ENCODE results near the gene NOC2L.

NOC2L gene

DNA sequence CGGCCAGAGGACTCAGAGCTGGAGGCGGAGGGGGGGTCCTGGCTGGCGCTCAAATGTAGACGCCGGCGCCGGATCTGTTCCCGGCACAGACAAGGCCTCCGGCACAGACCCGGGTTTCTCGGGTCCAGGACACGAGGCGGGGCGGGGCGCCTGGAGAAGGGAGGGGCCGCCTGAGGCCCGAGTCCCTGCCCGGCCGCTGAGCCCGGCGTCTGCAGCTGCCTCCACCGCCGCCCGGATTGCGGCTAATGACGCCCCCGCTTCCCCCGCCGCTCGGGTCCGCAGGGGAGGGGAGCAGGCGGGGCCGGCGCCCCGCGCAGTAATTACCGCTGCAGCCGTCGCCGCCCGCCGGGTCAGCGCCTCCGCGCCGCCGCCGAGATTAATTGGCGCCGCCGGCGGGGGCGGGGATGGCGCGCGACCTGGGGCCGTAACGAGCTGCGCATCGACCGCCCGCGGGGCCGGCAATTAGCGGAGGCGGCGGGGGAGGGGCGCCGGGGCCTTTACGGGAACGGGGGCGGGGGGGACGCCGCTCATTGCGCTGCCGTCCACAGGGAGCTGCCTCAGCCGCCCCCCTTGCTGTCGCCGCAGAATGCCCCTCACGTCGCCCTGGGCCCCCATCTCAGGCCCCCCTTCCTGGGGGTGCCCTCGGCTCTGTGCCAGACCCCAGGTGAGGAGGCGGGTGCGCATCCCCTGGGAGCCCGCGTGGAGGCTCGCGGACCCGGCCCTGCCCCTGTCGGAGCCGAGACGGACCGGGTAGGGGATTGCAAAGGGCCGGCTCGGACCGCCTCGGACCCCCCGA lies 17.3 kb downstream of the NOC2L start:
- H4K20me1 ChIP-seq (ENCODE audit: insufficient read depth): no peaks in the 10 kb centered on the region; the same call in 1 of the 2 replicates
- H3K27me3 ChIP-seq (ENCODE audit: insufficient read depth, low read depth): peaks cover 51% of the 10 kb centered on the region
- H3K4me2 ChIP-seq: peak overlapping the region; percentile 91
- H3K9ac ChIP-seq: peak overlapping the region; percentile 29; the same call in 1 of the 2 replicates
- no peak for TF ChIP-seq CTCF (conservative IDR thresholded peaks at IDR 0.05; ENCODE audit: low read depth, low read length)
- peaks cover 74% of the 10 kb centered on the region for H3K4me1 ChIP-seq (ENCODE audit: low read depth, poor library complexity, severe bottlenecking)
- H3K36me3 ChIP-seq (ENCODE audit: insufficient read depth): no peaks in the 10 kb centered on the region
- H2AFZ ChIP-seq (ENCODE audit: low read depth): peak overlapping the region; percentile 48
- peak overlapping the region; percentile 78 for H3K4me3 ChIP-seq (IDR thresholded peaks at IDR 0.05; ENCODE audit: insufficient read depth, low read depth, low read length)
- no peak overlapping the region for H3K27ac ChIP-seq
- no peaks in the 10 kb centered on the region for H3K79me2 ChIP-seq (ENCODE audit: insufficient read depth, low read depth)

- Histone ChIP-seq H3K27ac (no peak overlapping the region), H3K4me1 (ENCODE audit: low read depth, poor library complexity, severe bottlenecking) (peaks cover 67% of the 10 kb centered on the region), H3K4me3 (IDR thresholded peaks at IDR 0.05; ENCODE audit: insufficient read depth, low read depth, low read length) (peak overlapping the region; percentile 78), H3K79me2 (ENCODE audit: insufficient read depth, low read depth) (no peaks in the 10 kb centered on the region), H3K36me3 (ENCODE audit: insufficient read depth) (no peaks in the 10 kb centered on the region), H2AFZ (ENCODE audit: low read depth) (peak overlapping the region; percentile 48), H3K4me2 (peak overlapping the region; percentile 91), H3K27me3 (ENCODE audit: insufficient read depth, low read depth) (peaks cover 58% of the 10 kb centered on the region), H3K9ac (peak overlapping the region; percentile 29; the same call in 1 of the 2 replicates), H4K20me1 (ENCODE audit: insufficient read depth) (no peaks in the 10 kb centered on the region; the same call in 1 of the 2 replicates)
- no peak for TF ChIP-seq CTCF (conservative IDR thresholded peaks at IDR 0.05; ENCODE audit: low read depth, low read length)
These were observed 18.0 kb downstream of the NOC2L start for GRCh38 chr1:941015-941587.

- Histone ChIP-seq H3K4me2 (peak overlapping the region; percentile 91), H3K27ac (no peak overlapping the region), H3K79me2 (ENCODE audit: insufficient read depth, low read depth) (no peaks in the 10 kb centered on the region), H3K36me3 (ENCODE audit: insufficient read depth) (no peaks in the 10 kb centered on the region), H2AFZ (ENCODE audit: low read depth) (peak overlapping the region; percentile 48; the same call in 1 of the 2 replicates), H3K4me1 (ENCODE audit: low read depth, poor library complexity, severe bottlenecking) (peaks cover 60% of the 10 kb centered on the region), H3K27me3 (ENCODE audit: insufficient read depth, low read depth) (peaks cover 65% of the 10 kb centered on the region), H3K4me3 (IDR thresholded peaks at IDR 0.05; ENCODE audit: insufficient read depth, low read depth, low read length) (peak overlapping the region; percentile 78), H3K9ac (no peak overlapping the region; the same call in 1 of the 2 replicates), H4K20me1 (ENCODE audit: insufficient read depth) (no peaks in the 10 kb centered on the region; the same call in 1 of the 2 replicates)
- TF ChIP-seq CTCF (conservative IDR thresholded peaks at IDR 0.05; ENCODE audit: low read depth, low read length): no peak; the same call in 1 of the 2 replicates
These were observed 18.7 kb downstream of the NOC2L start for GRCh38 chr1:940107-941014.

DNA sequence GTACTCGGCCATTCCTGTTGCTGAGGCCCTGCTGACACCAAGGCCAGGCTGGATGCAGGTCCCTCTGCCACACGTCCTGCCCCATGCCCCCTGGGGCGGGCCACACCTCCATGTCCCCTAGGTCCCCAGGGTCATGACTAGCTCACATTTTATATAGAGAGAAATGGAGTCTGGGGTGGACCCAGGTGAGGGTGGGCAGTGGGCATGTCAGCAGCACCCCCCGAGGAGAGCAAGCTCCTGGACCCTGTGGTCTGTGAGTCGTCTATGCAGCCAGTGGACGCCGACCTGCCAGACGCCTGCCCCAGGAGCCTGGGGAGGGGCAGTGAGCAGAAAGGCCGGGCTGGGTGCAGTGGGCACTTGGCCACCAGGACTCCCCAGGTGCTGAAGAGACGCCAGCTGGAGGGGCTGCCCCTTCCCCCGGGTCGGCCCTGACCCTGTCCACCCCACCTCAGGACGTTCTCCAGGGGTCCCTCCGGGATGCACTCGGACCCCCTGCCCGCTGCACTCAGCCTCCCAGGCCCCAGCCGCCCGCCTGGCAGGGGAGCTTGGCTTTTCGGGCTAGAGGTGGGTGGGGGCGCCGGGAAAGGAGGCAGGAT lies 19.4 kb downstream of the NOC2L start:
- Histone ChIP-seq H3K36me3 (ENCODE audit: insufficient read depth) (no peaks in the 10 kb centered on the region), H3K4me3 (IDR thresholded peaks at IDR 0.05; ENCODE audit: insufficient read depth, low read depth, low read length) (no peak overlapping the region), H3K27ac (no peak overlapping the region), H3K4me1 (ENCODE audit: low read depth, poor library complexity, severe bottlenecking) (peaks cover 52% of the 10 kb centered on the region), H4K20me1 (ENCODE audit: insufficient read depth) (no peaks in the 10 kb centered on the region), H2AFZ (ENCODE audit: low read depth) (no peak overlapping the region), H3K27me3 (ENCODE audit: insufficient read depth, low read depth) (peaks cover 72% of the 10 kb centered on the region), H3K9ac (no peak overlapping the region), H3K79me2 (ENCODE audit: insufficient read depth, low read depth) (no peaks in the 10 kb centered on the region), H3K4me2 (peak overlapping the region; percentile 60)
- no peak for TF ChIP-seq CTCF (conservative IDR thresholded peaks at IDR 0.05; ENCODE audit: low read depth, low read length)

All from KMS-11 (cell line).